Suprapubic skin (tissue), 4 donors: ENCODE results near the gene NCMAP. TPM values are rescaled to one million over a fixed set of nuclear protein-coding genes. Genes with fewer than 3 reads are reported as not detected.

Experiments
- DNase-seq, 2 donors: peaks; one replicate each; pipeline ENCODE4 v3.0.0-alpha.2; 2019; ENCODE audit warnings: low spot score in 2 of 2
- H3K27ac ChIP-seq: fragments of 200-600 bp; sonication (generic); one replicate; pipeline ENCODE4 v1.5.1; 2019
- H3K27me3 ChIP-seq: fragments of 200-600 bp; sonication (generic); one replicate; pipeline ENCODE4 v1.5.1; 2019
- H3K36me3 ChIP-seq: fragments of 200-600 bp; sonication (generic); one replicate; pipeline ENCODE4 v1.5.1; 2019
- H3K4me1 ChIP-seq: fragments of 200-600 bp; sonication (generic); one replicate; pipeline ENCODE4 v1.5.1; 2019
- H3K4me3 ChIP-seq: fragments of 200-600 bp; sonication (generic); one replicate; pipeline ENCODE4 v1.5.1; 2019; ENCODE audit warnings: mild to moderate bottlenecking
- H3K9me3 ChIP-seq: fragments of 200-600 bp; sonication (generic); one replicate; pipeline ENCODE4 v1.5.1; 2019
- EP300 ChIP-seq: sonication (generic); formaldehyde crosslinking; IDR thresholded peaks from one replicate; pipeline ENCODE4 v1.6.1; 2017; ENCODE audit warnings: antibody characterized with exemption
- POLR2A ChIP-seq, 2 donors: fragments of 450-650 bp; IDR thresholded peaks; one replicate each; pipeline ENCODE4 v1.6.1; 2017; ENCODE audit warnings: antibody characterized with exemption in 2 of 2, mild to moderate bottlenecking in 2 of 2, moderate library complexity in 2 of 2
- POLR2AphosphoS5 ChIP-seq, 3 donors: sonication (generic); formaldehyde crosslinking; IDR thresholded peaks; one replicate each; pipeline ENCODE4 v1.6.1; 2017; ENCODE audit warnings: antibody characterized with exemption in 3 of 3
- WGBS: methylation state at CpG from one replicate; pipeline ENCODE4 v1.1.5; 2018; 5-methylcytosine and 5-hydroxymethylcytosine counted together
- total RNA-seq, 4 donors: library from RNA; depleted of rRNA; stranded (reverse); fragments of >200 nt; gene quantifications; one replicate each; pipeline ENCODE4 v1.1.0, GENCODE V29; 2016
- TF ChIP-seq, protein P1 (sequence below), 2 donors: fragments of 200-600 bp in 1 of 2; fragments of 450-650 bp in 1 of 2; sonication (generic) in 1 of 2; IDR thresholded peaks; one replicate each; pipeline ENCODE4 v1.5.1; 2016 to 2019; ENCODE audit warnings: antibody characterized with exemption in 2 of 2, mild to moderate bottlenecking in 1 of 2, moderate library complexity in 1 of 2

NCMAP gene
- total RNA-seq, 4 donors from 2014 or later = 0.24 to 1.1 (median 0.34) TPM; not detected in 1

DNA sequence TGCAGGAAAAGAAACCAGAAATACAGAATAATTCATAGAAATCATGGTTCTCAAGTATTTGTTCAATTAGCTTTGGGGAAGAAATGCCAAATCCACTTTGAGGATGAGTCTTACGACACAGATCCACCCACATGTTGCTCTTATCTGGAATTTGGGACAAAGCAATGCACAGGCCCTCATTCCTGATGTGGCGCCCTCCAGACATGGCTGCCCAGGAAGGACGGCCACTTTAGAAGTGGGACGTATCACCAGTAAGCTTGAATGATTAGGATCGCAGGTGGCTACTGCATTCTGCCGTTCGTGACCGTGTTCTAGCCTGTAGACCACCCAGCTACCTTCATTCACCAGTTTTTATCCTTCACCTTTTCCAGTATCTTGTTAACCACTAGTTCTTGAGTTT lies 20.1 kb upstream of the NCMAP start:
- Histone ChIP-seq H3K4me3 (no peak overlapping the region), H3K9me3 (no peaks in the 10 kb centered on the region), H3K27me3 (no peaks in the 10 kb centered on the region), H3K36me3 (peaks cover 47% of the 10 kb centered on the region), H3K4me1 (no peaks in the 10 kb centered on the region), H3K27ac (no peak overlapping the region)
- 90% methylated on average over 8 of the region's 8 CpGs for WGBS
- DNase-seq = no peak
- no peak for TF ChIP-seq POLR2A (IDR thresholded peaks at IDR 0.05)
- TF ChIP-seq POLR2AphosphoS5 (IDR thresholded peaks at IDR 0.05) = no peak
- TF ChIP-seq, protein P1, sequence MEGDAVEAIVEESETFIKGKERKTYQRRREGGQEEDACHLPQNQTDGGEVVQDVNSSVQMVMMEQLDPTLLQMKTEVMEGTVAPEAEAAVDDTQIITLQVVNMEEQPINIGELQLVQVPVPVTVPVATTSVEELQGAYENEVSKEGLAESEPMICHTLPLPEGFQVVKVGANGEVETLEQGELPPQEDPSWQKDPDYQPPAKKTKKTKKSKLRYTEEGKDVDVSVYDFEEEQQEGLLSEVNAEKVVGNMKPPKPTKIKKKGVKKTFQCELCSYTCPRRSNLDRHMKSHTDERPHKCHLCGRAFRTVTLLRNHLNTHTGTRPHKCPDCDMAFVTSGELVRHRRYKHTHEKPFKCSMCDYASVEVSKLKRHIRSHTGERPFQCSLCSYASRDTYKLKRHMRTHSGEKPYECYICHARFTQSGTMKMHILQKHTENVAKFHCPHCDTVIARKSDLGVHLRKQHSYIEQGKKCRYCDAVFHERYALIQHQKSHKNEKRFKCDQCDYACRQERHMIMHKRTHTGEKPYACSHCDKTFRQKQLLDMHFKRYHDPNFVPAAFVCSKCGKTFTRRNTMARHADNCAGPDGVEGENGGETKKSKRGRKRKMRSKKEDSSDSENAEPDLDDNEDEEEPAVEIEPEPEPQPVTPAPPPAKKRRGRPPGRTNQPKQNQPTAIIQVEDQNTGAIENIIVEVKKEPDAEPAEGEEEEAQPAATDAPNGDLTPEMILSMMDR (IDR thresholded peaks at IDR 0.05) = no peak
- TF ChIP-seq EP300 = no peak

GRCh38 chr1:24536391-24536840 lies 19.5 kb upstream of the NCMAP start:
- Histone ChIP-seq H3K4me1 (no peaks in the 10 kb centered on the region), H3K36me3 (peaks cover 44% of the 10 kb centered on the region), H3K27ac (no peak overlapping the region), H3K27me3 (no peaks in the 10 kb centered on the region), H3K4me3 (no peak overlapping the region), H3K9me3 (no peaks in the 10 kb centered on the region)
- no peak for DNase-seq
- WGBS = 56% methylated on average over 7 of the region's 7 CpGs
- TF ChIP-seq EP300 (no peak), POLR2A (IDR thresholded peaks at IDR 0.05) (no peak), POLR2AphosphoS5 (IDR thresholded peaks at IDR 0.05) (no peak)
- TF ChIP-seq, protein P1 (IDR thresholded peaks at IDR 0.05) = no peak

- no peak overlapping the region for H3K27ac ChIP-seq
- peaks cover 15% of the 10 kb centered on the region for H3K36me3 ChIP-seq
- no peaks in the 10 kb centered on the region for H3K27me3 ChIP-seq
- 86% methylated on average over 15 of the region's 15 CpGs for WGBS
- no peak overlapping the region for H3K4me3 ChIP-seq
- TF ChIP-seq EP300 (no peak), POLR2A (IDR thresholded peaks at IDR 0.05) (no peak), POLR2AphosphoS5 (IDR thresholded peaks at IDR 0.05) (no peak)
- H3K4me1 ChIP-seq = no peaks in the 10 kb centered on the region
- no peaks in the 10 kb centered on the region for H3K9me3 ChIP-seq
- no peak for DNase-seq
Observed at GRCh38 chr1:24540051-24540905, 15.6 kb upstream of the NCMAP start.

DNA sequence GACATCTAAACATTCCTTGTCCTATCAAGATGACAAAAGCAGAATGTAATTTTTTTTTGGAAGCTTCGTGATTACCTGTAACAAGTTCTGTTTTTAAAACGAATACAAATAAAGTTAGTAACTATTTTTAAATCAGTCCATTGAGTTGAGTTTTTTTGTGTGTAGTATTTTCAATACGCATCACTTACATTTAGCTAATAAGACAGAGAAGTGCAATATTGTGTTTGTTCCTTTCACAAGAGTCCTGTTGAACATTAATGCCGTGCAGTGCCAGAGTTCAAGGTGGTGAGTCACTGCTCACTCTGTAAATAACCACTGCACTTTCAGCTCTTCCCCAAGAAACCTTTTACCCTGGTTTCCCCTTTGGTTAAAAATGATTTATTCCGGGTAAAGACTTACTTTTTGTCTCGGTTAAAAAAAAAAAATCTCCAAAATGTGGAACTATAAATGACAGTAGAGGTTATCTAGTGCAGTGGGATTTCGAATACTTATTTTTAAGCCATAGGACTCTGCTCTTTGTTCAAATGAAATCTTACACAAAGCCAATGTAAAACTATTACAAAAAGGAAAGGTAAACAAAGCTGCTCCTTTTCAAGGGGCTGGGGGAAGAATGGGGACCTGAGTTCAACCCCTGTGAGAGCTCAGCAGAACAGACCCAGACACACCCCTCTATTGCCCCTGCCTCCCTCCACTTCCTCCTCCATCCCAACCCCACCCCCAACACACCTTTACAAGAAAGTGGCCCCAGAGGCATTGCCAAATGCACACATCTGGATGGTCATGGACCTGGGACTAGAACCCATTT lies 14.8 kb upstream of the NCMAP start:
- Histone ChIP-seq H3K36me3 (peaks cover 7% of the 10 kb centered on the region), H3K9me3 (no peaks in the 10 kb centered on the region), H3K27ac (no peak overlapping the region), H3K4me1 (no peaks in the 10 kb centered on the region), H3K4me3 (no peak overlapping the region), H3K27me3 (no peaks in the 10 kb centered on the region)
- DNase-seq = no peak
- WGBS = 64% methylated on average over 7 of the region's 7 CpGs
- TF ChIP-seq, protein P1 (IDR thresholded peaks at IDR 0.05) = no peak
- TF ChIP-seq POLR2A (IDR thresholded peaks at IDR 0.05) (no peak), POLR2AphosphoS5 (IDR thresholded peaks at IDR 0.05) (no peak), EP300 (no peak)

- no peak overlapping the region for H3K4me3 ChIP-seq
- TF ChIP-seq, protein P1 (IDR thresholded peaks at IDR 0.05) = no peak
- TF ChIP-seq POLR2A (IDR thresholded peaks at IDR 0.05) (no peak), POLR2AphosphoS5 (IDR thresholded peaks at IDR 0.05) (no peak), EP300 (no peak)
- H3K27me3 ChIP-seq = no peaks in the 10 kb centered on the region
- no peak for DNase-seq
- no peaks in the 10 kb centered on the region for H3K36me3 ChIP-seq
- WGBS = 77% methylated on average over 8 of the region's 8 CpGs
- no peak overlapping the region for H3K27ac ChIP-seq
- H3K4me1 ChIP-seq = no peaks in the 10 kb centered on the region
- no peaks in the 10 kb centered on the region for H3K9me3 ChIP-seq
Observed at GRCh38 chr1:24541711-24542346, 14.1 kb upstream of the NCMAP start.
